ENCODE data around the gene ADGRG6.
"Not testable (repeated sequence)": the region's sequence is repeated elsewhere in the genome, so short reads cannot be mapped to it uniquely, and the experiment has no call there.

ADGRG6 gene

DNA sequence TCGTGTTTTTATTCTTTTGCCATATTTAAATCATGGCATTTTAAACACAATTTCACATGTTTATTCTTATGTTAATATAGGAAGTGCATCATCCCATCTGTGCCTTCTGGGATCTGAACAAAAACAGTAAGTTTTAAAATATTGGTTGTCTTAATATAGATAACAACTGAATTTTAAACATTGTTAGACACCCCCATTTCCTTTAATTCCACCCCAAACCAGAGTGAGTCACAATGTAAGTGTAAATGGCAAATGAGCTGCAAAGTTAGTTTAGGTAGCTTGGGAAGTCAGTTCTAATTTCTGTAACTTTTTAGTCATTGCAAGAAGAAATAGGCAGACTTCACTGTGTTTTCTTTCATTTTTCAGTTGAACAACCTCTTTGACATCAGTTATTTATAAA lies 108.0 kb downstream of the ADGRG6 start:
- no peak for DNase-seq (ENCODE audit: low read depth in 2 of 2)

DNA sequence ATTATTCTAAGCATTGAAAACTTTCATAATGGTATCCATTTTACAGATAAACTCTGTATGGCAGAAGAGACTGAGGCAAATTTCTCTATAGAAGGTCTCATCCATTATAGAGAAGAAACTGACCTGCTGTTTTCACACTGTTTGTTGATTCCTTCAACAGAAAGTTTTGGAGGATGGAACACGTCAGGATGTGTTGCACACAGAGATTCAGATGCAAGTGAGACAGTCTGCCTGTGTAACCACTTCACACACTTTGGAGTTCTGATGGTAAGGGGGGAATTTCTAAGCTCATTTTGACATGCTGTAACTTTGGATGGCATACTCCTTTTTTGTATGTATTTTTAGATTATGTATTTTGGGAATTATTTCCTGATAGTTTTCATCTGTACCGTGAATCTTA lies 109.3 kb downstream of the ADGRG6 start:
- DNase-seq (ENCODE audit: low read depth in 2 of 2): no peak

DNA sequence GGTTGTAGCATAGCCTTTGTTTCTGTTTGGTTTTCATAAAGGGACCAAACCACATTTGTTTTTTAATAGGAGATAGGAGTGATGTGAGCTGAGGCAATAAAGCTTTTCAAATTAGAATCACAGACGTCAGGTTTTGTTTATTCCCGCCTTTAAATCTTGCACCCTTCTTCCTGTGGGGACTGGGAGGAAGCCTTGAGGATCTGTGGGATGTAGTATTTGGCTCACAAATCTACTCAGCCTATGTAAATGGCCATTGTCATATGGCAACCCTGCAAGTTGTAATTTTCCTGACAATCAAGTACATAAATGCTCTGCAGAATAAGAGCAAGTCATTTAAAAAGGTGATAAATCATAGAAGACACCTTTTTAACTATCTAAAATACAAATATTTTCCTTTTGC lies 110.4 kb downstream of the ADGRG6 start:
- DNase-seq (ENCODE audit: low read depth in 2 of 2): no peak

GRCh38 chr6:142412658-142413057 lies 110.9 kb downstream of the ADGRG6 start:
- DNase-seq (ENCODE audit: low read depth in 2 of 2): no peak

GRCh38 chr6:142413111-142413510 lies 111.3 kb downstream of the ADGRG6 start:
- DNase-seq (ENCODE audit: low read depth in 2 of 2): no peak

DNA sequence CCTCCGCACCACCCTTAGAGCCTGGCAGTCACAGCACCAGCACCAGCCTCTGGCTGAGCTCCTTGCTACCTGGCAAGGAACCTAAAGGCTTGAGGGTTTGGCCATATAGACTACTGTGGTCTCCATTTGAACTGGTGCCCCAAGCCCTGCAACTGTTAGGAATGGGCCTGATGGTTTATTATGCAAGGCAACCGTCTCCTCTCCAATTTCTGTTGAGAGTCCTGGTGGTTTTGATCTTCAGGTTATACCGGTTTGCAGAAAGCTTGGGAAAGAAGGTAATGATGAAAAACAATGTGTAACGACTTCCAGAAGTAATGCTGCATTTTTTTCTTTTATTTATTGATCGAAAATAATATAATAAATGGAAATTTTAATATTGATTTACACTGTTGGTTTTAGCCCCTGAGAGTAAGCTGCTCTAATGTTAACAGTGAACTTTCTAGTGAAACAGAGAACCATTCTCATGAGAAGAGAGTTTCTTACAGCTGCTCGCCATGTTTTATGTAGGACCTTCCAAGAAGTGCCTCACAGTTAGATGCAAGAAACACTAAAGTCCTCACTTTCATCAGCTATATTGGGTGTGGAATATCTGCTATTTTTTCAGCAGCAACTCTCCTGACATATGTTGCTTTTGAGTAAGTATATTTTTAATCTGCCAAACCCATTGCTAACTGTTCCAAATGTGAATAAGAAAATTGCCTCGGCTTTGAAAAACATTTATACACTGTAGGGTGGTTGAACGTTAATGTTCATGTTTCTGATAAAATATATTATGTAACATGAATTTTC lies 112.8 kb downstream of the ADGRG6 start:
- DNase-seq (ENCODE audit: low read depth in 2 of 2): no peak

DNA sequence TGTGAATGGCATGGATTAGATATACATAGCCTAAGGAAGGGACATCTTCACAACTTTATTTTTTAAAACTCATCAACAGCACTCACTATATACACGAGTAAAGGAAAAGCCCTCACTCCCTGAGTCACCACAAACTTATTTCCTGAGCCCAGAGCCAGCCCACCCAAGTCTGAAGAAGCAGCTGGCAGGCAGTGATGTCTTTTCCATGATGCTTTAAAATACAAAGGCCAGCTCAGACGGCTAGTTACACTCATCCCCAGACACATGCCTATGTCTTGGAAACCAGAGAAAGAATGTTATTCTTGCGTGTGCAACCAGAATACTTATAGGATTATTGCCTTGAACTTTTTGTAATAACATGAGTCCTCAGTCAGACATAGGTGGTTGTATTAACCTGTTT lies 114.4 kb downstream of the ADGRG6 start:
- DNase-seq (ENCODE audit: low read depth in 2 of 2): no peak

- DNase-seq (ENCODE audit: low read depth in 2 of 2): no peak
Measured at GRCh38 chr6:142416686-142417085, 114.9 kb downstream of the ADGRG6 start.

- no peak for DNase-seq (ENCODE audit: low read depth in 2 of 2)
Measured at GRCh38 chr6:142417331-142417750, 115.5 kb downstream of the ADGRG6 start.

- DNase-seq (ENCODE audit: low read depth in 2 of 2): no peak
Measured at GRCh38 chr6:142419071-142419470, 117.3 kb downstream of the ADGRG6 start.

GRCh38 chr6:142420802-142421201 lies 119.0 kb downstream of the ADGRG6 start:
- no peak for DNase-seq (ENCODE audit: low read depth in 2 of 2)

- DNase-seq (ENCODE audit: low read depth in 2 of 2): no peak
Measured at GRCh38 chr6:142421285-142422117, 119.7 kb downstream of the ADGRG6 start.

DNA sequence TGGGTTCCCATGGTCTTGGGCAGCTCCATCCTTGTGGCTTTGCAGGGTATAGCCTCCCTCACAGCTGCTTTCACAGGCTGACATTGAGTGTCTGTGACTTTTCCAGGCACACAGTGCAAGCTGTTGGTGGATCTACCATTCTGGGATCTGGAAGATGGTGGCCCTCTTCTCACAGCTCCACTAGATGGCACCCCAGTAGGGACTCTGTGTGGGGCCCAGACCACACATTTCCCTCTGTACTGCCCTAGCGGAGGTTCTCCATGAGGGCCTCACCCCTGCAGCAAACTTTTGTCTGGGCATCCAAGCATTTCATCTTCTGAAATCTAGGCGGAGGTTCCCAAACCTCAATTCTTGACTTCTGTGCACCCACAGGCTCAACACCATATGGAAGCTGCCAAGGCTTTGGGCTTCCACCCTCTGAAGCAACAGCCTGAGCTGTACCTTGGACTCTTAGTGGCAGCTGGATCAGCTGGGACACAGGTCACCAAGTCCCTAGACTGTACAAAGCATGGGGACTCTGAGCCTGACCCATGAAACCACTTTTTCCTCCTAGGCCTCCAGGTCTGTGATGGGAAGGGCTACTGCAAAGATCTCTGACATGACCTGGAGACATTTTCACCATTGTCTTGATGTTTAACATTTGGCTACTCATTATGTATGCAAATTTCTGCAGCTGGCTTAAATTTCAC lies 124.8 kb downstream of the ADGRG6 start:
- DNase-seq (ENCODE audit: low read depth in 2 of 2): not testable (repeated sequence)

GRCh38 chr6:142428468-142428867 lies 126.7 kb downstream of the ADGRG6 start:
- not testable (repeated sequence) for DNase-seq (ENCODE audit: low read depth in 2 of 2)

DNA sequence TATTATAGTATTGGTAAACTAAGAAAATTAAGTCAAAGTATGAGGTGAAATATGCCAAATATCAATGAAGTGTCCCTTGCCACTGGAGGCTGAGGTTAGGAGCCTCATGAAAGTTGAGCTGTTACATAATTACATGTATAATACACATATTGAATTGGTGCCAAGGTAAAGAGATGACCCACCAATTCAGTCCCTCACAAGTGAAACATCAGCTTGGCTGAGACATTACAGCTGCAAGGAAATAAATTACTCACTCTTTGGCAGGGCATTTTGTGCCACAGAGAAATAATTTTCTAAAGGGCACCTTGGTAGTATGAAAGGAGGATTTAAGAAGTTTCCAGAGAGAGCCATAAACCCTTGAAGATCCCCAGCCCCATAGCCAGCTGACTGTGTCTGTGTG lies 127.4 kb downstream of the ADGRG6 start:
- no peak for DNase-seq (ENCODE audit: low read depth in 2 of 2)

DNA sequence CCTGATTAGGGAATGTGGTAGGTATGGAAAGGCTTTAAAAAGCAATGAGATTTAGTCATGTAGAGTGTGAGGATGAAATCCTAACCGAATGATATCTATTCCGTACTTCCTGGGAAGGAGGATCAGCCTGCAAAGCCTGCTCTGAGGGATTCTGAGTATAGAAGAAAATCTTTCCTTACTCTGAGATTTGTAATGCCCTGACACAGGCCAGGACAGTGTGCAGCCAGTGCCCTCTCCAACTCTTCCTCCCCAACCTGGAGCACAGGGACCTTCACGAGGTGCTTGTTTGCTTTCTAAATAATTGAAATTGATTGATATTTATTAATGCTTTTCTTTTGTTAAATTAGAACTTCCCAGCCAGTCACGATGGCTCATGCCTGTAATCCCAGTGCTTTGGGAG lies 131.6 kb downstream of the ADGRG6 start:
- DNase-seq (ENCODE audit: low read depth in 2 of 2): no peak

- DNase-seq (ENCODE audit: low read depth in 2 of 2): no peak
Measured at GRCh38 chr6:142438898-142439297, 137.1 kb downstream of the ADGRG6 start.

DNA sequence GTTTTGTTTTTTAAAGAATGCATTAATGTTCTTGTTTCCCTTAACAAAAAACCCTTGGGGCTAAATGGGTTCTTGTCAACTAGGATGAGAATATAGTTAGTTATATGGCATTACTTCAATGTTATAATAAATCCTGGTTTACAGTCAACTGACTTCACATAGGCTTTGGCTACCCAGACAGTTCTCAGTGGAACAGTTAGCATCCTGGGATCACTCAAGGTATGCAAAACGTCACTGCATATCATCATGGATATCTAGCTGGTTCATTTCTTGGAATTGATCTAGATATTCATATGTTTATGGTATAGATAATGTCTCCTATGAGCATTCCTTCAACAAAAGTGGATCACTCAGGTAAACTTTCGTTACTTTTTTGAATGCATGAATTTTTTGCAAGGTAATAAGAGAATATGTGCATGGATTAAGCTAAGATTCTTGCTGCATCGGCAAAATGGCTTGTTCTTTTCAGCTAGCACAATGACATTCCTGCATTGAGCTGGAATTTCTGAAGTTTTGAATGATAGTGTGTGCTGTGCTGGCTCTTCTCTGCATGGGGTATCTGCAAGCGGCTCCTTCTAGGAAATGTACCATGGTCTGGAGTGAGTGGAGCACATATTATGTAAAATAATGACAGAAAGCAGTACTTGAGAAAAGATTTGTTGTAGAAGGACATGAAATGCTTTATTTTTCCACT lies 138.9 kb downstream of the ADGRG6 start:
- DNase-seq (ENCODE audit: low read depth in 2 of 2): no peak

- no peak for DNase-seq (ENCODE audit: low read depth in 2 of 2)
Measured at GRCh38 chr6:142441716-142442115, 139.9 kb downstream of the ADGRG6 start.

GRCh38 chr6:142443102-142443501 lies 141.3 kb downstream of the ADGRG6 start:
- no peak for DNase-seq (ENCODE audit: low read depth in 2 of 2)

DNA sequence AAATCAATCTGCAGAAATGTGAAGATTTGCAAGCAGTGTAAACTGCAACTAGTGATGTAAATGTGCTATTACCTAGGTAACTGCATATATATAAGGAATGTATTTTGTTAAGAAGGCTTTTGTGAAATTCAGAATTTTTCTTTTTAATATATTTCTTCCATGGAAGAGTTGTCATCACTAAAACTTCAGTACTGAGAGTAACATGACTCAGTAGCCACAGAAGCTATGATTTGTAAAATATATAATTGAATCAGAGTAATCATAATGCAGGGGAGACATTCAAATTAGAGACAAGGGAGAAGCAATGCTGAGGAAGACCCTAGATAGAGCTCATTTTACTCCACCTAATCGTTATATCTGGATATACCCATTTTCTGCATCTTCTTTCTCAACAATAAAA lies 141.7 kb downstream of the ADGRG6 start:
- no peak for DNase-seq (ENCODE audit: low read depth in 2 of 2)

DNA sequence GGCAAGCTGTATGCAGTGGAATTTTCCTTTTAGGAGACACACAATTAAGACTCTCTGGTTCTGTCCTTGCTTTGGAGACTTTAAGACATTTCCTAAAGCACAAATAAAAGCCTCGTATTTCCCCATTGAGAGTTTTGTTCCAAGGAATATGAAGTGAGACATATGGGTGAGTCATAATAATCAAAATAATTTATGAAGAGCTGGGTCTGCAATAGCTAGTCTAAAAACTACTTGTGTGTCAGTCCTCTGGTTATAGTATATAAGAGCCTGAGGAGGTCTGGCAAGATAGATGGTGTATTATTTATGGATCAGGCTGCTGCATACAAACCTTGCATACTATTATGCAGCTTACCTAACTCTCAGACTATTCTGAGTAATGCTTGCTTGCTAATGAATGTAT lies 142.6 kb downstream of the ADGRG6 start:
- DNase-seq (ENCODE audit: low read depth in 2 of 2): no peak
